Upper lobe of right lung (tissue), 1 donor: ENCODE results near the gene UNC13D. TPM values are rescaled to one million over a fixed set of nuclear protein-coding genes. Genes with fewer than 3 reads are reported as not detected.
A peak's percentile ranks its signal among the peaks of the same experiment; 100 is the strongest.

Experiments used
- ATAC-seq: fragments of 200-7000 bp; cut with Tn5 transposase; one replicate; pipeline ENCODE4 v1.9.1; 2020; ENCODE audit warnings: mild to moderate bottlenecking, moderate library complexity
- DNase-seq: peaks from one replicate; pipeline ENCODE4 v3.0.0-alpha.2; 2020
- H3K27ac ChIP-seq: fragments of 200-600 bp; one replicate; pipeline ENCODE4 v1.8.0; 2022
- H3K27me3 ChIP-seq: fragments of 200-600 bp; one replicate; pipeline ENCODE4 v1.8.0; 2022; ENCODE audit warnings: mild to moderate bottlenecking
- H3K36me3 ChIP-seq: fragments of 200-600 bp; one replicate; pipeline ENCODE4 v1.8.0; 2022
- H3K4me1 ChIP-seq: fragments of 200-600 bp; one replicate; pipeline ENCODE4 v1.8.0; 2022
- H3K4me3 ChIP-seq: fragments of 200-600 bp; one replicate; pipeline ENCODE4 v1.8.0; 2022; ENCODE audit warnings: mild to moderate bottlenecking
- H3K9me3 ChIP-seq: fragments of 200-600 bp; one replicate; pipeline ENCODE4 v1.8.0; 2022
- intact Hi-C: fragments of 100-400 bp; cut with DNase I; formaldehyde crosslinking; loops from one replicate; pipeline ENCODE4 v1.11.0; 2022
- total RNA-seq: library from RNA; stranded (reverse); fragmentation: NEBNext Ultra II Directional; extraction: Animal tissue kit (Norgen Biotek cat#: 25700); gene quantifications from one replicate; pipeline ENCODE4 v1.2.1, GENCODE V29; 2021
- TF ChIP-seq, protein P1 (sequence below): fragments of 200-600 bp; IDR thresholded peaks from one replicate; pipeline ENCODE4 v1.8.0; 2022; ENCODE audit warnings: antibody characterized with exemption
- donor health status: DM: no; HTN: yes; CAD: no; lungs with severe emphysema.

Gene UNC13D
- total RNA-seq, 1 donor from 2014 or later: 145 TPM

DNA sequence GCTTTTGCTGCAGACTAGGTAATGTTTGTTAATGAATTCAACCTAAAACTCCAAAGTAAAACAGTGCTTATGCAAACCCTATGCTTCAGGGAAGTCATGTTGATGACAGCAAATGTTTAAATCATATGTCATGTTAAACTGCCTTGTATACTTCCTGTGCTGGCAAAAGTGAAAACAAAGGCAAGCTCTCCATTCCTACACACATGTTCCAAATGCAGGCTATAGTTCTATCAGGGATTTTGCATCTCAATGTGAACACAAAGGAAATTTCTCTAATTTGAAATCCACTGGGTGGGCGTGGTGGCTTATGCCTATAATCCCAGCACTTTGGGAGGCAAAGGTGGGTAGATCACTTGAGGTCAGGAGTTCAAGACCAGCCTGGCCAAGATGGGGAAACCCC lies 40.3 kb downstream of the UNC13D start:
- ATAC-seq (no peak), DNase-seq (no peak)
- Histone ChIP-seq H3K4me3 (no peak overlapping the region), H3K4me1 (no peaks in the 10 kb centered on the region), H3K27ac (no peak overlapping the region), H3K27me3 (no peaks in the 10 kb centered on the region), H3K36me3 (peaks cover 14% of the 10 kb centered on the region), H3K9me3 (no peaks in the 10 kb centered on the region)
- TF ChIP-seq, protein P1, sequence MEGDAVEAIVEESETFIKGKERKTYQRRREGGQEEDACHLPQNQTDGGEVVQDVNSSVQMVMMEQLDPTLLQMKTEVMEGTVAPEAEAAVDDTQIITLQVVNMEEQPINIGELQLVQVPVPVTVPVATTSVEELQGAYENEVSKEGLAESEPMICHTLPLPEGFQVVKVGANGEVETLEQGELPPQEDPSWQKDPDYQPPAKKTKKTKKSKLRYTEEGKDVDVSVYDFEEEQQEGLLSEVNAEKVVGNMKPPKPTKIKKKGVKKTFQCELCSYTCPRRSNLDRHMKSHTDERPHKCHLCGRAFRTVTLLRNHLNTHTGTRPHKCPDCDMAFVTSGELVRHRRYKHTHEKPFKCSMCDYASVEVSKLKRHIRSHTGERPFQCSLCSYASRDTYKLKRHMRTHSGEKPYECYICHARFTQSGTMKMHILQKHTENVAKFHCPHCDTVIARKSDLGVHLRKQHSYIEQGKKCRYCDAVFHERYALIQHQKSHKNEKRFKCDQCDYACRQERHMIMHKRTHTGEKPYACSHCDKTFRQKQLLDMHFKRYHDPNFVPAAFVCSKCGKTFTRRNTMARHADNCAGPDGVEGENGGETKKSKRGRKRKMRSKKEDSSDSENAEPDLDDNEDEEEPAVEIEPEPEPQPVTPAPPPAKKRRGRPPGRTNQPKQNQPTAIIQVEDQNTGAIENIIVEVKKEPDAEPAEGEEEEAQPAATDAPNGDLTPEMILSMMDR: no peak
- intact Hi-C loops: no loop called here

DNA sequence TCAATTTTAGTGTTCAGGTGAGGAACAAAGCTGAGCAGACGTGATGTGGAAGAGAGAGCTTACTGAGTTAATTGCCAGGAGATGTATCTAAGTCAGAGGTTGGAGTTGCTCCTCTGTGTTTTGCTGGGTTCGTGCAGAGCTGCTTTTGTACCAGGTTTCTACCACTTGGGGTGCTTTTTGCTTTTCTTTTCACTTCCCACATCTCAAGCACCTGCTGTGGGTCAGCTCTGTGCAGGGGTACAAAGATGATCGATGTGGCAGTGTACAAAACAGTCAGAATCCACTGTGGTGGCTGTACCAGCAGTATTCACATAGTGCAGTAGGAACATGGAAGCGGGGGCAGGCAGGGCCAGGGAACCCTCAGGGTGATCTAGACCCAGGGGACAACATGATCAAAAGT lies 44.8 kb downstream of the UNC13D start:
- H3K36me3 ChIP-seq: peaks cover 33% of the 10 kb centered on the region
- H3K4me1 ChIP-seq: no peaks in the 10 kb centered on the region
- TF ChIP-seq, protein P1: no peak
- H3K27me3 ChIP-seq: no peaks in the 10 kb centered on the region
- intact Hi-C loops: no loop called here
- ATAC-seq (no peak), DNase-seq (peak; percentile 30)
- no peaks in the 10 kb centered on the region for H3K9me3 ChIP-seq
- no peak overlapping the region for H3K4me3 ChIP-seq
- H3K27ac ChIP-seq: no peak overlapping the region

DNA sequence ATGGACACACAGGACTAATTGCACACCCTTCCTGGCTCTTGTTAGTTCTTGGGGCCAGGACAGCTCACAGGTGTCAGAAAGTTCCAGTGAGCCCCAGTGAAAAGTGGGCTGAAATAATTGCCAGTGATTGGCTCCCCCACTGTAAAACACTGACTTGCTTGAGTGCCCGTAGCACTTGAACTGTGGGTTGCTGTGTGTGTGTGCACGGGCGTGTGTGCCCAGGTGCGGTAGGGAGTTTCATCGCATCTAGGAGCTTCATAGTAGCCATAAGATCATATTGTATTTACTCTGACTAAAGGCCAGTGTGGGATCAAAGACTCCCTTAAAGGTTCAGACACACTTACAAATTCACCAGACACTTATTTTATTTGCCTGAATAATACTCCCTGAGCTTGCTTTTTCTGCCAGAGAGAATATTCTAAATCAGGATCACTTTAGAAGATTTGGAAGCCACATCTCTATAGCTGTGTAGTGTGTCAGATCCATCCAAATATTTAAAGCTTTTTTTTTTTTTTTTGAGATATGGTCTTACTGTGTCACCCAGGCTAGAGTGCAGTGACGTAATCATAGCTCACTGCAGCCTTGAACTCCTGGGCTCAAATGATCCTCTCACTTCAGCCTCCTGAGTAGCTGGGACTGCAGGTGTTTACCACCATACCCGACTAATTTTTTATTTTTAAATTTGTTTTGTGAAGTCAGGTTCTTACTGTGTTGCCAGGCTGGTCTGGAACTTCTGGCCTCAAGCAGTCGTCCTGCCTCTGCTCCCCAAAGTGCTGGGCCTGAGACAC lies 48.2 kb downstream of the UNC13D start:
- Histone ChIP-seq H3K27me3 (no peaks in the 10 kb centered on the region), H3K4me3 (no peak overlapping the region), H3K4me1 (no peaks in the 10 kb centered on the region), H3K36me3 (peaks cover 39% of the 10 kb centered on the region), H3K27ac (no peak overlapping the region), H3K9me3 (no peaks in the 10 kb centered on the region)
- intact Hi-C loops: no loop called here
- DNase-seq (no peak), ATAC-seq (no peak)
- TF ChIP-seq, protein P1: no peak

DNA sequence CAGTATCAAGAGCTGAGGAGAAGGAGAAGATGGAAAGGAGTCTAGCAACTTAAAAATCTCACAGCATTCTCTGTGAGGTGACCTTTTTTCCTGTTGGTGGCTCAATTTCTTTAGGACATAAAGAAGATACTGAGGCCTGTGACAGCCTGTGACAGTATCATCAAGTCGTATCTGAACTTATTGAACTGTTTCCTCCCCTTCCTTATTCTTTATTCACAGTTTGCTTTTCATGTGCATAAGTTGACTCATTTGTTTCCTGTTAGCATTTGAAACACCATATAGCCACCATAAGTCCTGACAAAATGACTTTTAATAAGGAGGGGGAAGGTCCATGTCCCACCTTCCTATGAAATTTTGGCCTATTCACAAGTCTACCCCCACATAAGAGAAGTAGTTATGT lies 50.7 kb downstream of the UNC13D start:
- Histone ChIP-seq H3K4me3 (no peak overlapping the region), H3K27ac (no peak overlapping the region), H3K4me1 (no peaks in the 10 kb centered on the region), H3K9me3 (no peaks in the 10 kb centered on the region), H3K36me3 (peaks cover 21% of the 10 kb centered on the region), H3K27me3 (no peaks in the 10 kb centered on the region)
- TF ChIP-seq, protein P1: no peak
- DNase-seq (no peak), ATAC-seq (no peak)
- intact Hi-C loops: no loop called here

DNA sequence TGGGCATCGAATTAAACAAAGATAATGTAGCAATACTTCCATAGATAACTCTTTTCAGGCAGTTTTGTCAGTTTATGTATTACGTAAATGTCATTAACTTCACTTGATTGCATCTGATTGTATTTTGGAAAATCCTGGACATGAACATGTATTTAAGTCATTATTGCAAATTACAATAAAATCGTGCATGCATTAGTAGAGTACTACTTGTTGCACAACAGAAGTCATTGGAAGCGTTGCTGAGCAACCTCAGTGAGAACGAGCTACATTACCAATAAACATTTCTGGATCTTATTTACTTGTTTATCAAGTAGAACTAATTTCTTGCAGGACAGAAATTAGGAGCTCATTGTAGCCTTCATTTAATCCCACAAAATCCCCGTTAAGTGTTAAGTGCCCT lies 53.0 kb downstream of the UNC13D start:
- TF ChIP-seq, protein P1: no peak
- intact Hi-C loops: no loop called here
- Histone ChIP-seq H3K36me3 (peaks cover 9% of the 10 kb centered on the region), H3K4me3 (no peak overlapping the region), H3K9me3 (no peaks in the 10 kb centered on the region), H3K27me3 (no peaks in the 10 kb centered on the region), H3K4me1 (peaks cover 12% of the 10 kb centered on the region), H3K27ac (no peak overlapping the region)
- DNase-seq (no peak), ATAC-seq (no peak)
